ENCODE measurements around the gene ZNF555. TPM values are rescaled to one million over a fixed set of nuclear protein-coding genes. Genes with fewer than 3 reads are reported as not detected.
A peak's percentile ranks its signal among the peaks of the same experiment; 100 is the strongest.

The ZNF555 gene
- total and polyA plus RNA-seq, 2 of the 13 experiments (the other 11 are each of a cell fraction or from before 2014, with no cell fraction given): 5.0 to 8.0 TPM

DNA sequence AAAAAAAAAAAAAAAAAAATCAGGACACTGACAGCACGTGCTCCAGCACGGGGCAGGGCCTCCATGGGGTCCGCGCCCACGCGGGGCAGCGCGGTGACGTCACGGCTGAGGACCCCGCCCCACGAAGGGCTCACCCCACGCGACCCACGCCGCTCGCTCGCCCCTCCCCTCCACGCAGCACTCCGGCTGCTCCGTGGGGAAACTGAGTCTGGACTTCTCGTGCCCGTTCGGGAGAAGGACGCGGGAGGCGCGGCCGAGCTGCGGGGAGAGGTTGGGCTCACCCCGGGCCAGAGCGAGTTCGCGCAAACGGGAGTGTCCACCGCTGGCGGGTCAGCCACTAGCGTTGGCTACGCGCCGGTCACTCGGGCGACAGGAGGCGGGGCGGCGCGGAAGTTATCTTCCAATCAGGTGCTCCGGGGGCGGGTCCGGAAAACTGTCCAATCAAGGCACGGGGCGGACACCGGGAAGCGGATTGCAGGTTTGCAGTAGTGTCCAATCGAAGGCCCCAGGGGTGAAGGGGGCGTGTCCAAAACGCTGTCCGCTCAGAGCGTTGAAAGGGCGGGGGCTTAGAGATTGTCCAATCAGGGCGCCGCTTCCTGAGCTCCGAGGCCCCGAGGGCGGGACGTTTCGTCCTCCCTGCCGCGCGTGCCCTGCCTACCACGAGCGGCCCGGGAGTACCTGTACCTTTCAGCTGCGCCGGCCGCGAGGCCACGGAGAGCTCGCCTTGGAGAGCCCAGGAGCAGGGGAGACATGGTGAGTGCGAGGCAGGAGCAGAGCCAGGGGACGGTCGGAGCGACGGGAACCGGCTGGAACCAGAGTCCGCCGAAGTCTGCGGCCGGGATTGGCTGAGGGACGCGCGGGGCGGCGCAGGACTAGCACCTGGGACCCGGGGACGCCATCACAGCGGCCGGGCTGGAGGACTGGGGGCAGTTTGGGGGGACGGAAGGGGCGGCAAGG is 59.3 kb downstream of the ZNF555 start, which contains the start of gene ZNF57 (continued):
- TF ChIP-seq HMG20B (CRISPR knock-in tag; conservative IDR thresholded peaks at IDR 0.05): 0 out of 2 replicates have a peak, but pooled peaks have one; percentile 18
- no peak for TF ChIP-seq GTF2F1 (IDR thresholded peaks at IDR 0.05; ENCODE audit: low read length)
- TF ChIP-seq, protein P1, sequence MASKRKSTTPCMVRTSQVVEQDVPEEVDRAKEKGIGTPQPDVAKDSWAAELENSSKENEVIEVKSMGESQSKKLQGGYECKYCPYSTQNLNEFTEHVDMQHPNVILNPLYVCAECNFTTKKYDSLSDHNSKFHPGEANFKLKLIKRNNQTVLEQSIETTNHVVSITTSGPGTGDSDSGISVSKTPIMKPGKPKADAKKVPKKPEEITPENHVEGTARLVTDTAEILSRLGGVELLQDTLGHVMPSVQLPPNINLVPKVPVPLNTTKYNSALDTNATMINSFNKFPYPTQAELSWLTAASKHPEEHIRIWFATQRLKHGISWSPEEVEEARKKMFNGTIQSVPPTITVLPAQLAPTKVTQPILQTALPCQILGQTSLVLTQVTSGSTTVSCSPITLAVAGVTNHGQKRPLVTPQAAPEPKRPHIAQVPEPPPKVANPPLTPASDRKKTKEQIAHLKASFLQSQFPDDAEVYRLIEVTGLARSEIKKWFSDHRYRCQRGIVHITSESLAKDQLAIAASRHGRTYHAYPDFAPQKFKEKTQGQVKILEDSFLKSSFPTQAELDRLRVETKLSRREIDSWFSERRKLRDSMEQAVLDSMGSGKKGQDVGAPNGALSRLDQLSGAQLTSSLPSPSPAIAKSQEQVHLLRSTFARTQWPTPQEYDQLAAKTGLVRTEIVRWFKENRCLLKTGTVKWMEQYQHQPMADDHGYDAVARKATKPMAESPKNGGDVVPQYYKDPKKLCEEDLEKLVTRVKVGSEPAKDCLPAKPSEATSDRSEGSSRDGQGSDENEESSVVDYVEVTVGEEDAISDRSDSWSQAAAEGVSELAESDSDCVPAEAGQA (IDR thresholded peaks at IDR 0.05; ENCODE audit: low read depth): 0 out of 2 replicates have a peak, but pooled peaks have one; percentile 37
- TF ChIP-seq, protein P1 (CRISPR knock-in tag; IDR thresholded peaks at IDR 0.05; ENCODE audit: borderline replicate concordance): no peak
- TF ChIP-seq, protein P2, sequence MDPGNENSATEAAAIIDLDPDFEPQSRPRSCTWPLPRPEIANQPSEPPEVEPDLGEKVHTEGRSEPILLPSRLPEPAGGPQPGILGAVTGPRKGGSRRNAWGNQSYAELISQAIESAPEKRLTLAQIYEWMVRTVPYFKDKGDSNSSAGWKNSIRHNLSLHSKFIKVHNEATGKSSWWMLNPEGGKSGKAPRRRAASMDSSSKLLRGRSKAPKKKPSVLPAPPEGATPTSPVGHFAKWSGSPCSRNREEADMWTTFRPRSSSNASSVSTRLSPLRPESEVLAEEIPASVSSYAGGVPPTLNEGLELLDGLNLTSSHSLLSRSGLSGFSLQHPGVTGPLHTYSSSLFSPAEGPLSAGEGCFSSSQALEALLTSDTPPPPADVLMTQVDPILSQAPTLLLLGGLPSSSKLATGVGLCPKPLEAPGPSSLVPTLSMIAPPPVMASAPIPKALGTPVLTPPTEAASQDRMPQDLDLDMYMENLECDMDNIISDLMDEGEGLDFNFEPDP (CRISPR knock-in tag; conservative IDR thresholded peaks at IDR 0.05): no peak
- peak; percentile 70 for TF ChIP-seq ZFY (CRISPR knock-in tag; IDR thresholded peaks at IDR 0.05)
- TF ChIP-seq ELF4 (CRISPR knock-in tag; IDR thresholded peaks at IDR 0.05; ENCODE audit: borderline replicate concordance): no peak
- TF ChIP-seq KLF15 (CRISPR knock-in tag; IDR thresholded peaks at IDR 0.05; ENCODE audit: borderline replicate concordance): no peak; the same call in 1 of the 2 replicates
- peak; percentile 60 for TF ChIP-seq IKZF4 (CRISPR knock-in tag; IDR thresholded peaks at IDR 0.05; ENCODE audit: borderline replicate concordance, low read depth, not compliant biosample characterization)
- peak; percentile 93 for TF ChIP-seq NFYC (CRISPR knock-in tag; IDR thresholded peaks at IDR 0.05)
- peak; percentile 46; the same call in 1 of the 2 replicates for TF ChIP-seq RFX3 (CRISPR knock-in tag; IDR thresholded peaks at IDR 0.05)
- TF ChIP-seq, protein P3, sequence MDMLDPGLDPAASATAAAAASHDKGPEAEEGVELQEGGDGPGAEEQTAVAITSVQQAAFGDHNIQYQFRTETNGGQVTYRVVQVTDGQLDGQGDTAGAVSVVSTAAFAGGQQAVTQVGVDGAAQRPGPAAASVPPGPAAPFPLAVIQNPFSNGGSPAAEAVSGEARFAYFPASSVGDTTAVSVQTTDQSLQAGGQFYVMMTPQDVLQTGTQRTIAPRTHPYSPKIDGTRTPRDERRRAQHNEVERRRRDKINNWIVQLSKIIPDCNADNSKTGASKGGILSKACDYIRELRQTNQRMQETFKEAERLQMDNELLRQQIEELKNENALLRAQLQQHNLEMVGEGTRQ (IDR thresholded peaks at IDR 0.05; ENCODE audit: low read depth, low read length): no peak
- TF ChIP-seq, protein P3 (CRISPR knock-in tag; IDR thresholded peaks at IDR 0.05; ENCODE audit: borderline replicate concordance): 0 out of 2 replicates have a peak, but pooled peaks have one; percentile 6
- no peak for TF ChIP-seq ZNF17 (CRISPR knock-in tag; IDR thresholded peaks at IDR 0.05)
- peak; percentile 90 for TF ChIP-seq RNF2 (conservative IDR thresholded peaks at IDR 0.05; ENCODE audit: low read depth)
- TF ChIP-seq PRPF4 (IDR thresholded peaks at IDR 0.05; ENCODE audit: low read depth, low read length, poor library complexity, severe bottlenecking): no peak
- TF ChIP-seq ZNF543 (CRISPR knock-in tag; IDR thresholded peaks at IDR 0.05): no peak
- no peak for TF ChIP-seq PHF5A (CRISPR knock-in tag; IDR thresholded peaks at IDR 0.05; ENCODE audit: low read depth, unreplicated experiment)
- TF ChIP-seq ZNF350 (CRISPR knock-in tag; IDR thresholded peaks at IDR 0.05; ENCODE audit: borderline replicate concordance, low read depth): no peak
- TF ChIP-seq POLR2A (IDR thresholded peaks at IDR 0.05; ENCODE audit: insufficient read depth in 1 of 2, low read depth in 2 of 2, low read length in 2 of 2): peak; percentile 67 to 86
